Astrocyte (in vitro differentiated cells and primary cell): ENCODE data around the gene UBXN1.

Experiments
- CTCF ChIP-seq: IDR thresholded peaks from 2 replicates; pipeline ENCODE4 v1.5.1; 2011; ENCODE audit warnings: low read depth, mild to moderate bottlenecking, inconsistent platforms, low read length, moderate library complexity; ENCODE audit not compliant: insufficient read depth
- EZH2 ChIP-seq: IDR thresholded peaks from 2 replicates; pipeline ENCODE4 v1.6.1; 2012; ENCODE audit warnings: mild to moderate bottlenecking, low read length, inconsistent platforms; ENCODE audit not compliant: insufficient read depth

- TF ChIP-seq CTCF: no peak
- no peak for TF ChIP-seq EZH2
These were observed 28.0 kb upstream of the UBXN1 start for GRCh38 chr11:62706850-62707247.
